ENCODE results near the gene PXDN.

The PXDN gene

GRCh38 chr2:1677821-1678165 lies 66.5 kb downstream of the PXDN start:
- DNase-seq: no peak

GRCh38 chr2:1676913-1677820 lies 67.1 kb downstream of the PXDN start:
- DNase-seq: no peak

GRCh38 chr2:1676091-1676912 lies 68.0 kb downstream of the PXDN start:
- no peak for DNase-seq

GRCh38 chr2:1675633-1676032 lies 68.7 kb downstream of the PXDN start:
- DNase-seq: no peak

GRCh38 chr2:1674766-1675397 lies 69.4 kb downstream of the PXDN start:
- no peak for DNase-seq

- no peak for DNase-seq
Measured at GRCh38 chr2:1674276-1674675, 70.0 kb downstream of the PXDN start.

- DNase-seq: no peak
Measured at GRCh38 chr2:1673160-1673944, 71.0 kb downstream of the PXDN start.

- DNase-seq: no peak
Measured at GRCh38 chr2:1672738-1673137, 71.6 kb downstream of the PXDN start.

- no peak for DNase-seq
Measured at GRCh38 chr2:1671916-1672315, 72.4 kb downstream of the PXDN start.

- no peak for DNase-seq
Measured at GRCh38 chr2:1670636-1671035, 73.7 kb downstream of the PXDN start.

- no peak for DNase-seq
Measured at GRCh38 chr2:1665761-1666505, 78.4 kb downstream of the PXDN start.

GRCh38 chr2:1664698-1665097 lies 79.6 kb downstream of the PXDN start:
- no peak for DNase-seq

- no peak for DNase-seq
Measured at GRCh38 chr2:1664076-1664605, 80.2 kb downstream of the PXDN start.

- DNase-seq: no peak
Measured at GRCh38 chr2:1663621-1664020, 80.7 kb downstream of the PXDN start.

- no peak for DNase-seq
Measured at GRCh38 chr2:1662606-1663180, 81.6 kb downstream of the PXDN start.

GRCh38 chr2:1661891-1662605 lies 82.3 kb downstream of the PXDN start:
- DNase-seq: no peak

GRCh38 chr2:1660656-1661640 lies 83.4 kb downstream of the PXDN start:
- no peak for DNase-seq

GRCh38 chr2:1659951-1660565 lies 84.3 kb downstream of the PXDN start:
- DNase-seq: no peak
